GM21390 (cell line): ENCODE measurements around the gene RREB1.

ENCODE experiments used
- ATAC-seq: cut with Tn5 transposase; IDR thresholded peaks from one replicate; pipeline ENCODE4 v1.9.1; 2021; ENCODE audit not compliant: unreplicated experiment

Gene RREB1

GRCh38 chr6:7107578-7108195 lies at the start of gene RREB1:
Gene RREB1 (plus strand): TSS chr6:7107961. CDS start chr6:7181912, 73,951 bp downstream.
- peak; percentile 52 for ATAC-seq

- ATAC-seq: no peak
These were observed 49.4 kb upstream of the RREB1 start for GRCh38 chr6:7058250-7058923.

GRCh38 chr6:7060769-7061516 lies 46.8 kb upstream of the RREB1 start:
- ATAC-seq: no peak

GRCh38 chr6:7062451-7063162 lies 45.2 kb upstream of the RREB1 start:
- no peak for ATAC-seq

- no peak for ATAC-seq
These were observed 40.5 kb upstream of the RREB1 start for GRCh38 chr6:7067305-7067704.

GRCh38 chr6:7071405-7071804 lies 36.4 kb upstream of the RREB1 start:
- no peak for ATAC-seq

GRCh38 chr6:7073082-7073820 lies 34.5 kb upstream of the RREB1 start:
- no peak for ATAC-seq

GRCh38 chr6:7073821-7074525 lies 33.8 kb upstream of the RREB1 start:
- ATAC-seq: peak; percentile 99

- no peak for ATAC-seq
These were observed 32.9 kb upstream of the RREB1 start for GRCh38 chr6:7074870-7075269.

- ATAC-seq: no peak
These were observed 32.3 kb upstream of the RREB1 start for GRCh38 chr6:7075341-7076000.

- no peak for ATAC-seq
These were observed 29.9 kb upstream of the RREB1 start for GRCh38 chr6:7077856-7078255.

- no peak for ATAC-seq
These were observed 28.9 kb upstream of the RREB1 start for GRCh38 chr6:7078856-7079255.

- ATAC-seq: no peak
These were observed 27.4 kb upstream of the RREB1 start for GRCh38 chr6:7080311-7080710.

GRCh38 chr6:7085911-7086310 lies 21.9 kb upstream of the RREB1 start:
- peak; percentile 44 for ATAC-seq

- peak; percentile 71 for ATAC-seq
These were observed 21.3 kb upstream of the RREB1 start for GRCh38 chr6:7086488-7086887.

- no peak for ATAC-seq
These were observed 20.7 kb upstream of the RREB1 start for GRCh38 chr6:7087066-7087465.

- ATAC-seq: peak; percentile 52
These were observed 20.2 kb upstream of the RREB1 start for GRCh38 chr6:7087491-7087979.

GRCh38 chr6:7088076-7088742 lies 19.6 kb upstream of the RREB1 start:
- ATAC-seq: peak; percentile 1

- no peak for ATAC-seq
These were observed 8.8 kb upstream of the RREB1 start for GRCh38 chr6:7098993-7099392.
